ENCODE measurements around the gene IGIP.

The IGIP gene

DNA sequence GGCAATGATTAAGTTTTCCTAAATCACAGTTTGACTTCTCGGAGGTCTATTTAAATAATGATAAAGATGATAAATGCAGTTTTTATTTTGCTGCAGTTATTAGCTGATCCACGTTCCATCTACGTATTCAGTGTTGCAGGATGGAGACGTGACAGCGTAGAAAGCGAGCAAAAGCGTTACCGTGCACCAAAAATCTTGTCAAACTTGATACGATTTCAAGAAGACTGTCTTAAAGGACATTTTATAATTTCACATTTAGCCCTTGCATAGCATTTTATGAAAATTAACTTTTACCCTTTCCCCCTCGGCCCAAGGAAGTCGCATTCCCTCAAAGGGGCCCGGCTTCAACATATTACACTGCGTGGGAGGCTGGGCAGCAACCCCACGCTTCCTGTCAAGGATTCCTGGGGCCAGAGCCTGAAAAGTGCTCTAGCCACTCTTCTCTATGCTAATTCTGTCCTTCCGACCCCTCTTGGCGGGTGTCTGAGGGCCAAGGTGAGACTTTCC, 18.9 kb upstream of the IGIP start:
- TF ChIP-seq CTCF (conservative IDR thresholded peaks at IDR 0.05) = no peak
- H3K27ac ChIP-seq = peak overlapping the region; percentile 97

DNA sequence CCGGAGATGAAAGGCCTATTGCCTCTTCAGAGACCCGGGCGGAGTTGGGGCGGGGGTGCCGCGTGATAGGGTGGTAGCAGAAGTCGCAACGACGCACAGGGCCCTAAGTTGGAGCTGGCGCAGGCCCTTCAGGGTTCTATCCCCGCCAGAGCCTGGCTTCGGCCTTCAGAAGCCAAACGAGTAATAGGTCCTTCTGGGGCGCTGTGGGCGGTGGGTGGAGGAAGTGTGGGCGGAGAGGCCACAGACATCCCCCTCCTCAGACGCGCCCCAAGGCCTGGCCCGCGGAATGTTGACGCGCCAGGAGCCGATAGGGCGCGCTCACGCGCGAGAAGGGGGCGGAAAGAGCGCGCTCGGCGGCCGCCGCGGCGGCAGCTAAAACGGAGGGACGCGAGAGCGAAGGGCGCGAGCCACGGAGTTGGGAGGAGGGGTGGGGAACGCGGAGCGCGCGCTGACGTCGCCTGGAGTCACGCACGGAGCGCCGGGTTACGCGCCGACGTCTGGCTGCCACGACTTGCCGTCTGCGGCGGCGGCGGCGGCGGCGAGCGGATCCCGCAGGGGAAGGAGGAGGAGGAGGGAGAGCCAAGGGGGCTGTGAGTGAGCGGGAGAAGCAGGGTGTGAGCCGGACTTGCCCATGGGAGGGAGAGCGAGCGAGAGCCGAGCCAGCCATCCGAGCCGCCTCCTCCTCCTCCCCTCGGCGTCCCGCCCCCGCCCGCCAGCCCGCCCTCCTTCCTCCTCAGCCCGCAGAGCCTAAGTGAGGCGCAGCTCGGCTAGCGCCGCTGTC, 18.2 kb upstream of the IGIP start:
- peak overlapping the region; percentile 97 for H3K27ac ChIP-seq
- TF ChIP-seq CTCF (conservative IDR thresholded peaks at IDR 0.05) = no peak

DNA sequence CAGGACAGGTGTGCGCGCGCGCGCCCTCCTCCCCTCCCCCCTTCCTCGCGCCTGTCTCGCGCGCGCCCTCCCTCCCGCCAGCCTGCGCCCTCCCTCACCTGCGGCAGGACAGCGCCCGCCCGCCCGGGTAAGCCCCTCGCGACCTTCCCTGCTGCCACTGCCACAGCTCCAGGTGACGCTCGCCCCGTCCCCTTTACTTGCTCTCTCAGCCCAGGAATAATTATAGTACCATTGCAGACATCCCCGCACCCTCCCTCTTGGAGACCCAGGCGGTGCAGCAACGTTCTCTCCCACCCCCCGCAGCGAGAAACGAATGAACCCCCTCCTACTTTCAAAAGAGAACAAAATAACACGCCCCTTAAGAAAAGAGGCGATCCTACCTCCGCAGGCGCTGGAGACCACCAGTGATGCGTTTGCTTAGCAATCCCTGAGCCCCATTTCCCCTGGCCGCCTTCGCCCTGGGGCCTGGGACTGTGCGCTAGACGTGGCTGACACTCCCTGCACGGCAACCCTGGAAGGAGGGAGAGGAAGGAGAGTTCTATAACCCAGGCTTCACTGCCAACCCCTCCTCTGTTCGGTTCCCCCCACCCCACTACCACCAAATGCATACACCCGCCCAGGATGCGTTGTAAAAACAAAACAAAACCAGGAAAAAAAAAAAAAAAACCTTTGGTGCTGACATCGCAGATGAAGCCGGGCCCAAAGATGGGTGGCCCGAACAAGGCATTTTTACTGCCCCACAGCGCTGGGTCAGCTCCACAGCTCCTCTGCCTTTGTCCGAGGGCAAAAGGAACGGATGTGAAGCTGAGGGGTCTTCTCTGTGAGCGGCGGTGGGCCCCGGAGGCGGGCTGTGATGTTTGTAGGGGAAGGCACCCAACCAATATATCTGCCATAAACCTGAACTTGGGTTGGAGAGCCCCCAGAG, 17.4 kb upstream of the IGIP start:
- peak overlapping the region; percentile 97 for H3K27ac ChIP-seq
- TF ChIP-seq CTCF (conservative IDR thresholded peaks at IDR 0.05) = no peak

DNA sequence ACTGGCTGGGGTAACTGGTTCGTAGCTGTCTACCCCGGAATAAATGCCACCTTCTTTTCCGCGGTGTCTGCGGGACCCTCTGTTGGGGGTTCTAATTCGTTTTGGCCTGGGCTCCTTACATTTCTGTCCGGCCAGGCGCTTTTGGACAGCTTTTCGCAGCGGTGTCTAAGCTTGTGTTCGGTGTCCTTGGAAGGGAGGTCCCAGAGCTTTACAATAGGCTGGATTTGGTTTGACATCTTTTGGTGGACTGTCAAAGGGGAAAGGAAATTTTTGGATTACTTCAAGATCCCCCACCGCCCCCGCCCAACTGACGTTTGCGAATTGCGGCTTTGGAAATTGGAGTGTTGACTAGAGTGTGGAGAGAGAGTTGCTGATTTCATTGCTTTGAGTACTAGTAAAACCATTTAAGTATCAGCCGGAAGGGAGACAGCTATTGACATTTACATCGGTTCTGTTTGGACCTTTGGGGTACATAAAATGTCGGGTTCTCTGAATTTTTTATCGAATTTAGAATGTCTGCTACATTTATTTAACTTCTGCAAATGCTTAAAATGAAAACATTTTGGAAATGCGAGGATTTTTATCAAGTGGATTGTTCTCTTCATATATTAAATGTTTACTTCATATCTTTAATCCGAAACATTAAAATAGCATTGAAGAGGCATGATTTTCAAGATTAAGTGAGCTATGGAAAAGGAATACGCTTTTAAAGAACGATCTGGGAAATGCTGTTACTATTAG, 16.5 kb upstream of the IGIP start:
- no peak for TF ChIP-seq CTCF (conservative IDR thresholded peaks at IDR 0.05)

DNA sequence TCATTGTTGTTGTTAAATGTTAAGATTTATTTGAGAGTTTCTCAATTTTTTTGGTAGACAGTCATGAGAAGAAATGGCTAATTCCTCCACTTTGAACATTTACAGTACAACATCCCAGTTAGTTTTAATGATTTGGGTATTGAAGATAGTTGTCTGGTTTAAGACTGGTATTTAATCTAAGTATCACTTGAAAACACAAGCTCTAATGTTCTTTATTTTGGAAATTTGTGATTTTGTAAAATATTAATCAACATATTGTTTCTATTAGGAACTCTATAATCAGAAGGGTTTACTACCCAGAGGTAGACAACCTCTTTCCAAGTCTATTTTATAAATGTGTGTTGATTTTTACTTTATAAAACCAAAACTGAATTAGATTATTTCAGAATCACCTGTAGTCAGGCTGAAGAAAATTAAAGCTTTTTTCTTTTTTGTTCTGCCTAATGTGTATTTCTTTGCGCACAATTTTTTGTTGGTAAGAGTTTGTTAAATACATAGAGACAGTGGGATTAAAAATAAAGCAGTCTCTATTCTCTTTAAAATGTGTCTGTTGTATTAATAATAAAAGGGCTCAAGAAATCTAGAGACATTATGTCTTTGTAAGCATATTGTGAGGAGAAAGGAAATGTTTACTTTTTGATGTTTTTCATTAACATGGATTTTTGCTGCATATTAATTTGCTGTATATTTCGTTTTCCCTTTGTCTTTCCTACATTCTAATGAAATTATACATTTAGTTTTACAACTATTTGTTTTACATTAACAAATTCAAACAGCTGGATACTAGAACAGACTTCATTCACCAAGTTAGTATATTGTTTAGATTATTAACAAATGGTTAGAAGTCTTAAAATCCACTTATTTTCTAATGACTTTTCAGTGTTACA, 15.7 kb upstream of the IGIP start:
- peak overlapping the region; percentile 97 for H3K27ac ChIP-seq

More for the DNA sequence above, 16.5 kb upstream of the IGIP start:
- H3K27ac ChIP-seq = peak overlapping the region; percentile 97

GRCh38 chr5:140110646-140110957, 15.1 kb upstream of the IGIP start:
- TF ChIP-seq CTCF (conservative IDR thresholded peaks at IDR 0.05) = no peak
- peak overlapping the region; percentile 97 for H3K27ac ChIP-seq

More for the DNA sequence above, 15.7 kb upstream of the IGIP start:
- no peak for TF ChIP-seq CTCF (conservative IDR thresholded peaks at IDR 0.05)
